Measurements from ENCODE around the gene SESN1.
"Not testable (repeated sequence)": the region's sequence is repeated elsewhere in the genome, so short reads cannot be mapped to it uniquely, and the experiment has no call there.

DNA sequence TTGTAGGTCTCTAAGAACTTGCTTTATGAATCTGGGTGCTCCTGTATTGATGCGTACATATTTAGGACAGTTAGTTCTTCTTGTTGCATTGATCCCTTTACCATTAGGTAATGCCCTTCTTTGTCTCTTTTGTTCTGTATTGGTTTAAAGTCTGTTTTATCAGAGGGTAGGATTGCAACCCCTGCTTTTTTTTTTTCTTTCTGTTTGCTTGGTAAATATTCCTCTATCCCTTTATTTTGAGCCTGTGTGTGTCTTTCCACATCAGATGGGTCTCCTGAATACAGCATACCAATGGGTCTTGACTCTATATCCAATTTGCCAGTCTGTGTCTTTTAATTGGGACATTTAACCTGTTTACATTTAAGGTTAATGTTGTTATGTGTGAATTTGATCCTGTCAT lies 116.0 kb downstream of the SESN1 start:
- TF ChIP-seq, protein P1, sequence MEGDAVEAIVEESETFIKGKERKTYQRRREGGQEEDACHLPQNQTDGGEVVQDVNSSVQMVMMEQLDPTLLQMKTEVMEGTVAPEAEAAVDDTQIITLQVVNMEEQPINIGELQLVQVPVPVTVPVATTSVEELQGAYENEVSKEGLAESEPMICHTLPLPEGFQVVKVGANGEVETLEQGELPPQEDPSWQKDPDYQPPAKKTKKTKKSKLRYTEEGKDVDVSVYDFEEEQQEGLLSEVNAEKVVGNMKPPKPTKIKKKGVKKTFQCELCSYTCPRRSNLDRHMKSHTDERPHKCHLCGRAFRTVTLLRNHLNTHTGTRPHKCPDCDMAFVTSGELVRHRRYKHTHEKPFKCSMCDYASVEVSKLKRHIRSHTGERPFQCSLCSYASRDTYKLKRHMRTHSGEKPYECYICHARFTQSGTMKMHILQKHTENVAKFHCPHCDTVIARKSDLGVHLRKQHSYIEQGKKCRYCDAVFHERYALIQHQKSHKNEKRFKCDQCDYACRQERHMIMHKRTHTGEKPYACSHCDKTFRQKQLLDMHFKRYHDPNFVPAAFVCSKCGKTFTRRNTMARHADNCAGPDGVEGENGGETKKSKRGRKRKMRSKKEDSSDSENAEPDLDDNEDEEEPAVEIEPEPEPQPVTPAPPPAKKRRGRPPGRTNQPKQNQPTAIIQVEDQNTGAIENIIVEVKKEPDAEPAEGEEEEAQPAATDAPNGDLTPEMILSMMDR (IDR thresholded peaks at IDR 0.05) = not testable (repeated sequence)
- not testable (repeated sequence) for TF ChIP-seq POLR2A (IDR thresholded peaks at IDR 0.05); POLR2AphosphoS5 (IDR thresholded peaks at IDR 0.05; ENCODE audit: insufficient read depth in 1 of 2, low read depth in 1 of 2)

Data from vagina (tissue), 2 donors.